ENCODE measurements around the gene P2RY12. TPM values are rescaled to one million over a fixed set of nuclear protein-coding genes. Genes with fewer than 3 reads are reported as not detected.
"Not testable (repeated sequence)": the region's sequence is repeated elsewhere in the genome, so short reads cannot be mapped to it uniquely, and the experiment has no call there.

The P2RY12 gene
- total RNA-seq, 2 experiments from 2014 or later, result not detected

DNA sequence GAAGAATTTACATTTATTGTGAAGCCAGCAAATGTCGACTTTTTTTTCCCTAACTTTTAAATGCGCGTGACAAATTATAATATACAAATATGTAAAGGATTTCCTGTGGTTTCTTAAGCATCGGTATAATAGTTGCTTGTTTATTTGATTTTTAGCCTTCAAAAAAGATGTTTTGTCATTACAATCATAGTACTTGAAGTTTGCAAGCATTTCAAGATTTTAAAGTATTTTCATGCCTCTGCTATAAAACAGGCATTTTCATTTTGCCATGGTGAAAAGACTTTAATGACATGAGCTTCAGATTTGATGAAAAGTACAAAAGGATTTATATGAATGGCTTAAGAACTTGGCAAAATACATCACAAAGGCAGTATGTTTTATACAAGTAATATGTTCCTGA is 9.4 kb upstream of the P2RY12 start:
- POLR2A ChIA-PET, result no interaction called here
- CTCF ChIA-PET, result no interaction called here

DNA sequence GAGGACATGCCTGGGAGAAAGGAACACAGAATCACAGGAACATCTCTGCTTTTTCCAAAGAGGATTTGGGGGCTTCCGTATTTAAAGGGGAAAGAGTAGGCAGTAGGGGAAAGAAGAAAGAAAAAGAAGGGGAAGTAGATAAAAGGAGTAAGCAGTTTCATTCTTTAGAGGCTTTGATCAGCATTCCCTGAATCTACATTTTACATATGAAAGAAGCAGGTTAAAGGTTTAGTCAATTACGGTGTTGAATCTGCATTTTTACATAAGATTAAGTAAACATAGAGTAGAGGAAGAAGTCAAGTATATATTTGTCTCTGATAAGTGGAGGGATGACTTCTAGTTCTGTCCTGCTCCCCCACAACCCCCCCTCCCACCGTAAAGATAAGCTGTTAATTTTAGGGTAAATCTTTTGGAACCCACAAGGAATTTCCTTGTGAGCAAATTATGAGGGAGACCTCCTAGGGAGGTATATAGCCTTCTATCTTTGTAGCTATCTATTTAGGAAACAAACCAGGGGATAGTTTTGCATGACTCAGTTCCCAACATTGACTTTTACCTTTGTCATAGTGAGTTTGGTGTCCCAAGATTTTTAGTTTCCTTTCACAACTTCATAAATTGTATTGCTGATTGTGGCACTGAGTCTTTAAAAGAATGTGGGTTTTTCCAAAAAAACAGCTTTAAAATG is 8.7 kb upstream of the P2RY12 start:
- POLR2A ChIA-PET, result no interaction called here
- CTCF ChIA-PET, result no interaction called here

DNA sequence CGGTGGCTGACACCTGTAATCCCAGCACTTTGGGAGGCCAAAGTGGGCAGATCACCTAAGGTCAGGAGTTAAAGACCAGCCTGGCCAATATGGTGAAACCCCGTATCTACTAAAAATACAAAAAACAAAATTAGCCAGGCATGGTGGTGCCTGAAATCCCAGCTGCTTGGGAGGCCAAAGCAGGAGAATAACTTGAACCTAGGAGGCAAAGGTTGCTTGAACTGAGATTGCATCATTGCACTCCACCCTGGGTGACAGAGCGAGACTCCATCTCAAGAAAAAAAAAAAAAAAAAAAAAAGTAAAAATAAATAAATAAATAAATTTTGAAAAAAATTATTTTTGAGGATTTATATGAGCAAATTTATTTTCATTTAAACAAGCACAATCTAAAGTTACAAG is 7.6 kb upstream of the P2RY12 start:
- POLR2A ChIA-PET, CTCF ChIA-PET: not testable (repeated sequence)

GRCh38 chr3:151391720-151392119 is 7.2 kb upstream of the P2RY12 start:
- ChIA-PET CTCF (no interaction called here), POLR2A (no interaction called here)

GRCh38 chr3:151387842-151388241 is 3.3 kb upstream of the P2RY12 start:
- ChIA-PET POLR2A (no interaction called here), CTCF (no interaction called here)

DNA sequence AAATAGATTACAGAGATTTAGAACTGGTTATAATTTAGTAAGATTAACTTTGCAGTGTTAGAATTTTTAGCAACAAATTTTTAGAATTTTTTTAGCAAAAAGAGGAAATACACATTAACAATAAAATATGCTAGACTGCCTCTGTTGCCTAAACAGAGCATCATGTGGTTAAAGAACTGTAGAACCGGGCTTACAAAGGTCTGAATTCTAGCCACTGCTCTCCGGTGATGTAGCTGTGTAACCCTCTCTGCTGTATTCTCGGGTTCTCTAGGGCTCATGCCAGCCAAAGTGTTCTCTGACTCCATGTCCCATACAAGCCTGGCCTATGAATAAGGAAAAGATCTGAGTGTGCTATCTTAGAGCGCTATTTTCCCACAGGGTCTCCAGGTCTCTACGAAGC is 2.9 kb upstream of the P2RY12 start:
- POLR2A ChIA-PET, result no interaction called here
- CTCF ChIA-PET, result interaction anchor here (0.8 kb wide), 1 partner anchor 1289 kb away, joined by 3 read pairs; no protein-coding TSS in a partner anchor

DNA sequence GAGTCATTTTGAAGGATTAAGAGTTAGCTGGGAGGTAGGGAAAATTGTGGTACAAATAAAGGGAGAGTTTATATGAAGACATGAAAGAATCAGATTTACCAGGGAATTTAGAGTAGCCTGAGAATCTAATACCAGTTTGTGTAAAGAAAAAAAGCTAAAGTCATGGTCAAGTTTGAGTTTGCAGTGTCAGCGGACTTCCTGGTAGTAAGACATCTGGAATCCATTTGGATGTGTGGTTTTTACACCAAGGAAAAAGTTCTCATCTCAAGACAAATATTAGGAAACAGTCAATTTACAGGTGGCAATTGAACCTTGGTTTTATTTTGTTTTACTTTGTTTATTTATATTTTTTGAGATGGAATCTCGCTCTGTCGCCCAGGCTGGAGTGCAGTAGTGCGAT is 1.5 kb upstream of the P2RY12 start:
- ChIA-PET POLR2A (no interaction called here), CTCF (no interaction called here)

- POLR2A ChIA-PET, result no interaction called here
- CTCF ChIA-PET, result no interaction called here
Observed at GRCh38 chr3:151383956-151384355, 597 bp downstream of the P2RY12 start.

DNA sequence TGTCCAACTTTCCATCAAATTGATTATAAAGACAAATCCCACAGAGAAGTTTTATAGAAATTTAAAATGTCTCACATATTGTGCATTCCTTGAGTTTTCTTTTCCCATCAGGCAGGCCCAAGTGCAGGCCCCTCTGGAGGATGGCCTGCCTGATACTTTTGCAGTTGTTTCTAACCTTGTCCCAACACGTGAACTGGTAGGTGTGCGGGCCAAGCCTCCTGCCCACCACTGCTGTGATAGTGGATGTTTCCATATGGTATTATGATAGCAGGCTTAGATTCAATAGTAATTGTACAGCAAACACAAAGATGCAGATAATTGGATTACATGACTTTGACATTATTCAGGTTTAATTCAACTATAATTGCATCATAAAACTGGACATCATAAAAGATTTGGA is 1.4 kb downstream of the P2RY12 start:
- ChIA-PET POLR2A (no interaction called here), CTCF (no interaction called here)

GRCh38 chr3:151382671-151383070 is 1.9 kb downstream of the P2RY12 start:
- POLR2A ChIA-PET, result no interaction called here
- CTCF ChIA-PET, result no interaction called here

DNA sequence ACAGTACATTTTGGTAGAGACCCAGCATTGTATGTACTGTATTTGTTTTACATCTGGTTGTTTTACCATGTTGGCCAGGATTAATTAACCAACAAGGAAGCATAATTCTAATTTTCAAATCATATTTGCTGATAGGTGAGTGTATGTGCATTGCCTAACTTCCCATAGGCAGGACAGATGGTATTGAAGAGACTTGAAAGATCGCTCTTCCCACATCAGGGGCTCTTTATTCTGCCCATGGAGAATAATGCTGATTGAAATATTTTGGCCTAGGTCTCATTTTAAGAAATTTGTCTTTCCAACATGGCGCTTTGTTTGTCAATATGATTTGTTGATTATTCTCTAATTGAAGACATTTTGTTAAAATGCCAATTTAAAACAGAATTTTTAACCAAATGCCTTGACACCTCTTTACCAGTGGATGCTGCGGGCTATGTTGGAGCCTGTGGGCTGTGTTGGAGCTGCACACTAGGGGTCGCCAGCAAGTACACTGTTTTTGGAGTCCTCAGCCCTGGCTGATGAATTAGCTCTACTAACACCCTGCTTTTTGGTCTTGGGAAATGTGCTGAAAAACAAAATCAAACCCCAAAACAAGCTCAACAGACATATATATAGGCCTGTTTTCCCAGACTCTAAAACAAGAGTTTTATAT is 5.3 kb downstream of the P2RY12 start:
- CTCF ChIA-PET, result no interaction called here
- POLR2A ChIA-PET, result no interaction called here

- POLR2A ChIA-PET, result no interaction called here
- CTCF ChIA-PET, result no interaction called here
Observed at GRCh38 chr3:151377768-151378385, 6.7 kb downstream of the P2RY12 start.

DNA sequence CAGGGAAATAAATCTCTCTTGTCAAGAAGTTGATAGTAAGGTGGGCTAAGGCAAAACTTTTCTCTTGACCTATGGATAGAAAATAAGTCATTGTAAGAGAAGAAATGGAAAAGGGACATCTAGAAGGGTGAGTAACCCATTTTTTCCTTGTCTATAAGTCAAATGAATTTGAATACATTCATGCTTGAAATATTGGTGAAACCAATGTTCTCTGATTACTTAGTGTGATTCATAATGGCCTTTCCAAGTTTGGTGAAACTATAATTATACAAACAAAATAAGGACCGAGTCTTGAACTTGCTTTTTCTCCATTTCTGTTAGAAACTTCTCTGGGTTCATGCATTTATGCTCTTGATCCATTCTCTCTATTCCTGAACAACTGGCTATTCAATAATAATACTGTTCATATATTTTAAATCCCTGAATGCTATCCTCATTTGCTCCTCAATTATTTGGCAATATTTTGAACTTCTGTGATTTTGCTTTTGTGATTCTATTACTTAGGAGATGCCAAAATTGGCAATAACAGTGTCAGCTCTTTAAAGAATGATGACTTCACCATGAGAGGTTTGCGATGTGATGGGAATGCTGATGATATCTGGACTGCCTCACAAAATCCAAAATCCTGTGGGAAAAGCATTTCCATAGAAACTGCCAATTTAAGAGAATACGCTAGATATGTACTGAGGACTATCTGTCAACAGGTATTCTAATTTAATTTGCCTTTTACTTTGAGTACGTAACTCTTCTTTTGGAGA is 12.3 kb downstream of the P2RY12 start:
- CTCF ChIA-PET, result no interaction called here

DNA sequence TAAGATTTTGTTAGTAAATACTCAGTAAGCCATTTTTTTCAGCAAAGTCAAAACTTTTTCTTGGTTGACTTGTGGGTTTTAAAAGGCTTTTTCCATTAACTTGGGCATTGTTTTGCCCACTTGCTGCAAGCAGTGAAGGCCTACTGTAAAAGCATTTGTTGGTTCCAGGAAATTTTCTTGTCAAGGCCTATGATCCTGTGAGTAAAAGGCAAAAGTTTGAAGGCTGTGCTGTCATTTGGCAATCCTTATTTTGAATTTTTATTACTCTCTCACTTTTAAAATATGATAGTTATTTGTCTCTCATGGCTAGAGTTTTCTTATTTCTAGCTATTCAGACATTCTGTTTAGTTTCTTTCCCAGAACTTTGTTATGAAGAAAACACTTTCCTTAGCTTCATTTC is 13.0 kb downstream of the P2RY12 start:
- ChIA-PET CTCF (no interaction called here), POLR2A (no interaction called here)

More for the DNA sequence above, 12.3 kb downstream of the P2RY12 start:
- POLR2A ChIA-PET, result no interaction called here

- POLR2A ChIA-PET, result no interaction called here
- CTCF ChIA-PET, result no interaction called here
Observed at GRCh38 chr3:151367448-151367847, 17.1 kb downstream of the P2RY12 start.

GRCh38 chr3:151366993-151367392 is 17.6 kb downstream of the P2RY12 start:
- POLR2A ChIA-PET, result no interaction called here

GRCh38 chr3:151362751-151363174 is 21.8 kb downstream of the P2RY12 start:
- CTCF ChIA-PET, result no interaction called here

More at GRCh38 chr3:151366993-151367392, 17.6 kb downstream of the P2RY12 start:
- CTCF ChIA-PET, result no interaction called here

DNA sequence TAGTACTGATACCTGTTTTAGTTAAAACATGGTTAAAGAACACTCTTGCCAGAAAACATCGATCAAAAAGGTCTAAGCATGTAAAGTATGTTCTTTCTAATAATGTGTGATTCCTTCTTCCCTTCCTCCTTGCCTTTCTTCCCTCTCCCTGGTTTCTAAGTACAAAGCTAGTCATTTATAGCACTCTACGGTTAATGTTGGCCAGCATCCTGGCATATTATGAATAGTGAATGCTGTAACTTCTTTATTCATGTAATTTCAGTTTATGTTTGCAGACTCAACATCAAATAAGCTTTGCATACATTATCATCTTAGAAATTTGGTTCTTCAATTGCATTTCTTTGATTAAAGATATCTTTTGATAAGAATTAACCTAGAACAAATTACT is 27.1 kb downstream of the P2RY12 start:
- ChIA-PET POLR2A (no interaction called here), CTCF (no interaction called here)

More at GRCh38 chr3:151362751-151363174, 21.8 kb downstream of the P2RY12 start:
- POLR2A ChIA-PET, result no interaction called here

DNA sequence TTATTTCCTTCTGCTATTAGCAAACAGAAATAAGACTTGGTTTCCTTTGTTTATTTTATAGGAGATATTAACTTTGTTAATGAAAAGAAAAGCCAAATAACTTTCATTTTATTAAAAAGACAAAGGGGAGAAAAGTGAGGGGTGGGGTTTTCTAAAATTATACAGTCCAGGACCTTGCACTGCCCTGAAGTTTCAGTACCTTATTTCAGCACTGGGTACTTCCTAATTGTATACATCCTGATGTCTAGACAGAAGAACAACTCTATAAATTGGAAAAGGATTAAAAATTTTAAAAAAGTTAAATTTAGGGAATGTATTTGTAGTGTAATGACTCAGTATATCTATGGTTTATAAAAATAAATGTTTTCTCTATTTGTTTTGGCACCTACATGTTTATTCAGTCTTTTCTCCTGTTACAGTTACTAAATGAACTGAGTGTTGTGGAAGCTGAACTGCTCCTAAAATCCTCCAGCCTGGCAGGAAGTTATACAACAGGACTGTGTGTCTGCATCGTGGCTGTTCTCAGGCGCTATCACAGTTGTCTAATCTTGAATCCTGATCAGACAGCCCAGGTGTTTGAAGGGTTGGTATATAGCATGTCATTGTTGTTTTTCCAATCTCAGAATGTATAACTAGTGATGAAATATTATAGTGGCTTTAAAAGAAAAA is 27.6 kb downstream of the P2RY12 start:
- POLR2A ChIA-PET, result no interaction called here
- CTCF ChIA-PET, result no interaction called here

- POLR2A ChIA-PET, result no interaction called here
- CTCF ChIA-PET, result no interaction called here
Observed at GRCh38 chr3:151351648-151352047, 32.9 kb downstream of the P2RY12 start.

All from activated CD8-positive, alpha-beta memory T cell treated with anti-CD3 and anti-CD28 coated beads for 36 hours (primary cell).